Measurements from ENCODE around the gene LRMDA. TPM values are rescaled to one million over a fixed set of nuclear protein-coding genes. Genes with fewer than 3 reads are reported as not detected.

Gene LRMDA
- total and polyA plus RNA-seq, 7 donors, result 1.0 to 5.7 (median 2.5) TPM

- WGBS, 3 donors, result 90 to 94% (median 92%) methylated on average over 3 of the region's 3 CpGs
- H3K9me3 ChIP-seq, result no peaks in the 10 kb centered on the region
- intact Hi-C loops (cut with DNase I), result no loop called here
- H3K4me3 ChIP-seq, result no peak overlapping the region
- no peak for TF ChIP-seq CTCF (IDR thresholded peaks at IDR 0.05)
- H3K27me3 ChIP-seq (ENCODE audit: insufficient read depth in 3 of 3, low read length in 2 of 3), result no peaks in the 10 kb centered on the region
- no peak overlapping the region for H3K27ac ChIP-seq
- H3K36me3 ChIP-seq (ENCODE audit: insufficient read depth in 1 of 2, low read depth in 1 of 2), result no peaks in the 10 kb centered on the region
- DNase-seq, result no peak
- H3K4me1 ChIP-seq, result no peaks in the 10 kb centered on the region
- ATAC-seq, result no peak
These were observed 409.8 kb downstream of the LRMDA start for GRCh38 chr10:75841266-75841665.

- DNase-seq (no peak), ATAC-seq (no peak)
- no peaks in the 10 kb centered on the region for H3K4me1 ChIP-seq
- 60 to 68% (median 64%) methylated on average over 8 of the region's 8 CpGs for WGBS, 3 donors
- H3K27ac ChIP-seq, result no peak overlapping the region
- H3K27me3 ChIP-seq (ENCODE audit: insufficient read depth in 3 of 3, low read length in 2 of 3), result no peaks in the 10 kb centered on the region
- H3K9me3 ChIP-seq, result no peaks in the 10 kb centered on the region
- no peaks in the 10 kb centered on the region for H3K36me3 ChIP-seq (ENCODE audit: insufficient read depth in 1 of 2, low read depth in 1 of 2)
- H3K4me3 ChIP-seq, result no peak overlapping the region
- intact Hi-C loops (cut with DNase I), result no loop called here
- no peak for TF ChIP-seq CTCF (IDR thresholded peaks at IDR 0.05)
These were observed 413.9 kb downstream of the LRMDA start for GRCh38 chr10:75845176-75845947.

GRCh38 chr10:75847477-75847876 lies 416.1 kb downstream of the LRMDA start:
- H3K4me1 ChIP-seq, result no peaks in the 10 kb centered on the region
- intact Hi-C loops (cut with DNase I), result no loop called here
- H3K36me3 ChIP-seq (ENCODE audit: insufficient read depth in 1 of 2, low read depth in 1 of 2), result no peaks in the 10 kb centered on the region
- H3K9me3 ChIP-seq, result no peaks in the 10 kb centered on the region
- DNase-seq (no peak), ATAC-seq (no peak)
- TF ChIP-seq CTCF (IDR thresholded peaks at IDR 0.05), result no peak
- H3K4me3 ChIP-seq, result no peak overlapping the region
- H3K27me3 ChIP-seq (ENCODE audit: insufficient read depth in 3 of 3, low read length in 2 of 3), result no peaks in the 10 kb centered on the region
- H3K27ac ChIP-seq, result no peak overlapping the region

GRCh38 chr10:75851580-75852345 lies 420.3 kb downstream of the LRMDA start:
- Histone ChIP-seq H3K9me3 (no peaks in the 10 kb centered on the region), H3K27ac (no peak overlapping the region), H3K36me3 (ENCODE audit: insufficient read depth in 1 of 2, low read depth in 1 of 2) (no peaks in the 10 kb centered on the region), H3K4me3 (no peak overlapping the region), H3K4me1 (no peaks in the 10 kb centered on the region), H3K27me3 (ENCODE audit: insufficient read depth in 3 of 3, low read length in 2 of 3) (no peaks in the 10 kb centered on the region)
- ATAC-seq, result no peak
- WGBS, 3 donors, result 73 to 76% (median 75%) methylated on average over 5 of the region's 5 CpGs
- intact Hi-C loops (cut with DNase I), result no loop called here
- no peak for TF ChIP-seq CTCF (IDR thresholded peaks at IDR 0.05)
- peak in 1 of 2 donors; percentile 14 for DNase-seq
